ENCODE results near the gene INIP.
A peak's percentile ranks its signal among the peaks of the same experiment; 100 is the strongest.

Gene INIP

GRCh38 chr9:112717661-112718331 is at the start of gene INIP:
INIP (minus strand) TSS chr9:112718117; CDS start chr9:112716485, 1,632 bp downstream.
- Mint-ChIP-seq H3K36me3 (ENCODE audit: low read depth) (peaks cover 13% of the 10 kb centered on the region), H3K27ac (peak within 1 kb of the TSS; percentile 99), H3K4me3 (peak within 1 kb of the TSS; percentile 93), H3K27me3 (ENCODE audit: low read depth) (no peaks in the 10 kb centered on the region), H3K4me1 (ENCODE audit: low read depth) (peaks cover 22% of the 10 kb centered on the region), H3K9me3 (peaks cover 2% of the 10 kb centered on the region)
- DNase-seq (ENCODE audit: low spot score) = peak; percentile 98

GRCh38 chr9:112765281-112765680 is 47.4 kb upstream of the INIP start:
- no peak overlapping the region for H3K27ac Mint-ChIP-seq
- H3K9me3 Mint-ChIP-seq = peaks cover 14% of the 10 kb centered on the region
- H3K4me1 Mint-ChIP-seq (ENCODE audit: low read depth) = peaks cover 4% of the 10 kb centered on the region
- H3K4me3 Mint-ChIP-seq = no peak overlapping the region
- H3K27me3 Mint-ChIP-seq (ENCODE audit: low read depth) = peaks cover 10% of the 10 kb centered on the region
- DNase-seq (ENCODE audit: low spot score) = no peak
- peaks cover 15% of the 10 kb centered on the region for H3K36me3 Mint-ChIP-seq (ENCODE audit: low read depth)

DNA sequence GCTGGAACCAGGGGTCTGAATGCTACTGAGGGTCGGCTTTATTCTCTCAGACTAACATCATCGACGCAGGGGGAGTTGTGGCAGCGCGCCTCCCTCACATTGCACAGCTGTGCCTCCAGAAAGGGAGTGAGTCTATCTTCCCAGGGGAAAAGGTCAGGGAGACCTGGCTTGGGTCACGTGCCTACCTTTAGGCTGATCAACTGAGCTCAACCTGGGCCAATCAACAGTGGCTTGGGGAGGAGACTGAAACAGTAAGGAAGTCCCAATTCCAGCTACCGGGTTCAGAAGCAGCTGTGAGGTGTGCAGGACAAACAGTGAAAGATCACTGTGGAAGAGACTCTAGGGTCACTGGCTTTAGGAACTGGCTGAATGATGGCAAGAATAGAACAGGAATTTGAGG is 46.9 kb upstream of the INIP start:
- Mint-ChIP-seq H3K27me3 (ENCODE audit: low read depth) (peaks cover 10% of the 10 kb centered on the region), H3K27ac (no peak overlapping the region), H3K4me1 (ENCODE audit: low read depth) (peaks cover 3% of the 10 kb centered on the region), H3K9me3 (peaks cover 14% of the 10 kb centered on the region), H3K4me3 (no peak overlapping the region), H3K36me3 (ENCODE audit: low read depth) (peaks cover 15% of the 10 kb centered on the region)
- no peak for DNase-seq (ENCODE audit: low spot score)

GRCh38 chr9:112764344-112764743 is 46.4 kb upstream of the INIP start:
- peaks cover 2% of the 10 kb centered on the region for H3K4me1 Mint-ChIP-seq (ENCODE audit: low read depth)
- no peak overlapping the region for H3K27ac Mint-ChIP-seq
- H3K27me3 Mint-ChIP-seq (ENCODE audit: low read depth) = peaks cover 10% of the 10 kb centered on the region
- peaks cover 14% of the 10 kb centered on the region for H3K9me3 Mint-ChIP-seq
- peaks cover 11% of the 10 kb centered on the region for H3K36me3 Mint-ChIP-seq (ENCODE audit: low read depth)
- no peak for DNase-seq (ENCODE audit: low spot score)
- H3K4me3 Mint-ChIP-seq = no peak overlapping the region

DNA sequence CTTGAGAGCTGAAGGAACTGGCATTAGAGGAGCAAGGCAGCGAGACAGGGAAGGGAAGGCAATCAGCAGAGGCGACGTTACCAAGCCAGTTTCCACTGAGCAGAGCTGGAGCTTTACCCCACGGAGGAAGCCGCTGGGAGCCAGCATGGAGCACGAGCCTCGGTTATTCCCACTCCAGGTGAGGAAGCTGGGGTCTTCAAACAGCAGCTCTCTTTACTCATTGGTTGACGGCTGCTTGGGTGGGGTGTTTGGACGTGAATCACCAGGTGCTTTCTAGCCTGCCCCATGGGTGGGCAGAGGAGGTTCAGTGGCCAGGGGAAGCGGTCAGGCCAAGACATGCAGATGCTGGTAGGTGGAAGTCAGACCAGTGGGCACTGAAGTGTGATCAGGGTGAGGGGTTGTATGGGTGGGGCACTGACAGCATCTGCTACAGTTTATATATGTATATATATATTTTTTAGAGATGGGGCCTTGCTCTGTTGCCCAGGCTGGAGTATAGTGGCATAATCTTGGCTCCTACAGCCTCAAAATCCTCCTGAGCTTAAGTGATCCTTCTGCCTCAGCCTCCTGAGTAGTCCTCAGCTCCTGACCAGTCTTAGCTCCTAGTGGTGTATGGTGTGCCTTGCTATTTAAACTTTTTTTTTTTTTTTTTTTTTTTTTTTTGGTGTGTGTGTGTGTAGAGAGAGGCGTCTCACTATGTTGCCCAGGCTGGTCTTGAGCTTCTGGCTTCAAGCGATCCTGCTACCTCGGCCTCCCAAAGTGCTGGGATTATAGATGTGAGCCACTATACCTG is 45.0 kb upstream of the INIP start:
- no peak overlapping the region for H3K4me3 Mint-ChIP-seq
- peaks cover 10% of the 10 kb centered on the region for H3K9me3 Mint-ChIP-seq
- peaks cover 10% of the 10 kb centered on the region for H3K36me3 Mint-ChIP-seq (ENCODE audit: low read depth)
- H3K27ac Mint-ChIP-seq = no peak overlapping the region
- H3K4me1 Mint-ChIP-seq (ENCODE audit: low read depth) = peaks cover 5% of the 10 kb centered on the region
- peaks cover 5% of the 10 kb centered on the region for H3K27me3 Mint-ChIP-seq (ENCODE audit: low read depth)
- no peak for DNase-seq (ENCODE audit: low spot score)

DNA sequence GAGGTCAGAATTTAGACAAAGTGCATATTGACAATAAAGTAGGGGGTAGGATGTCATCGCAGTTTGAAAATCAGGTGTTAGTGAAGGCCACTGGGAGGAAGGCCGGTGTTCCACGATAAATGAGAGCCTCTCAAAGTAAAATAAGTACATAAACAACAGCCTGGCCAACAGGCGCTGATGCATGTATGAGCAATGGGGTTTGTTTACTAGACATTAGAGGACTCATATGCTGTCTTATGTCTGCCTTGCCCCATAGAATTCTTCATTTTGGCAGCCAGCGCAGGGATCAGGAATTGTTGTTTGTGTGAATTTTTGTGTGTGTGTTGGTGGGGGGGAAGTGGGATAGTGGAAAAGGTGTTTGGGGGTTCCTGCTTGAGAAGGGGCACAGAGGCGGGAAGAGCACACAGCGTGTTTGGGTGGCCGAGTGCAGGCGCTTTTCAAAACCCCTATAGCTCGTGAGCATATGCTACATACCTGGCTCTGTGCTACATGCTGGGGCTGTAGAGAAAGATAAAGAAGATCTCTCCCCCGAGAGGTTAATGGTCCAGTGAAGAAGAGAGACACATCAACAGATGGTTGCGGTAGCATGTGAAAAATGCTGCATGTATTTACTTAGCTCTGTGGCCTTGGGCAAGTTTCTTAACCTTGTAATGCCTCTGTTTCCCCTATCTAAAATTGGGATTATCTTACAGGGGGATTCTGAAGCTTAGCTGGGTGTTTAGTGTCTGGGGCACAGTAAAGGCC is 44.2 kb upstream of the INIP start:
- no peak for DNase-seq (ENCODE audit: low spot score)
- Mint-ChIP-seq H3K4me3 (no peak overlapping the region), H3K9me3 (peaks cover 8% of the 10 kb centered on the region), H3K36me3 (ENCODE audit: low read depth) (peaks cover 9% of the 10 kb centered on the region), H3K4me1 (ENCODE audit: low read depth) (peaks cover 5% of the 10 kb centered on the region), H3K27me3 (ENCODE audit: low read depth) (peaks cover 3% of the 10 kb centered on the region), H3K27ac (no peak overlapping the region)

GRCh38 chr9:112760821-112761220 is 42.9 kb upstream of the INIP start:
- Mint-ChIP-seq H3K9me3 (no peaks in the 10 kb centered on the region), H3K36me3 (ENCODE audit: low read depth) (peaks cover 3% of the 10 kb centered on the region), H3K27me3 (ENCODE audit: low read depth) (peaks cover 3% of the 10 kb centered on the region), H3K4me3 (no peak overlapping the region), H3K27ac (no peak overlapping the region), H3K4me1 (ENCODE audit: low read depth) (peaks cover 5% of the 10 kb centered on the region)
- DNase-seq (ENCODE audit: low spot score) = no peak

DNA sequence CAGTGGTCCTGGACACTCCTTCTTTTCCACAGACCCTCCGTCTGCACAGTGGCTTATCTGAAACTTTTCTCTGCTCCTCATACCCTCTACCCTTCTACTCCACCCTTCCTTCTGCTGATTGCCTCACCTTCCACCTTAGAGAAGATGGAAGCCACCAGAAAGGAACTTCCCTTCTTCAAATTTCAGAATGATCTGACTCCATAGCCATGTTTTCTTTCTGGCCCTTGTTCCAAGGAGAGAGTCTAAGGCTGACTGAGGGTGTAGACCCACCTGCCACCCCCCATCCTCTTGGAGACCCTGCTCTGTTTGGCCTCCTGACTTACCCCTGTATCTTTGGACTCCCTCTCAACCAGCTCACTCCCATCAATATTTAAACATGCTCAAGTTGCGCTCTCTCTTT is 40.0 kb upstream of the INIP start:
- Mint-ChIP-seq H3K9me3 (no peaks in the 10 kb centered on the region), H3K4me3 (no peak overlapping the region), H3K4me1 (ENCODE audit: low read depth) (peaks cover 29% of the 10 kb centered on the region), H3K27me3 (ENCODE audit: low read depth) (peaks cover 3% of the 10 kb centered on the region), H3K27ac (no peak overlapping the region), H3K36me3 (ENCODE audit: low read depth) (peaks cover 3% of the 10 kb centered on the region)
- no peak for DNase-seq (ENCODE audit: low spot score)

- H3K4me1 Mint-ChIP-seq (ENCODE audit: low read depth) = peaks cover 33% of the 10 kb centered on the region
- H3K9me3 Mint-ChIP-seq = no peaks in the 10 kb centered on the region
- no peak for DNase-seq (ENCODE audit: low spot score)
- peaks cover 3% of the 10 kb centered on the region for H3K27me3 Mint-ChIP-seq (ENCODE audit: low read depth)
- no peak overlapping the region for H3K4me3 Mint-ChIP-seq
- H3K27ac Mint-ChIP-seq = no peak overlapping the region
- H3K36me3 Mint-ChIP-seq (ENCODE audit: low read depth) = peaks cover 3% of the 10 kb centered on the region
Observed at GRCh38 chr9:112757282-112757883, 39.5 kb upstream of the INIP start.

GRCh38 chr9:112755675-112756074 is 37.8 kb upstream of the INIP start:
- Mint-ChIP-seq H3K27ac (no peak overlapping the region), H3K36me3 (ENCODE audit: low read depth) (peaks cover 6% of the 10 kb centered on the region), H3K4me3 (no peak overlapping the region), H3K27me3 (ENCODE audit: low read depth) (peaks cover under 1% of the 10 kb centered on the region), H3K4me1 (ENCODE audit: low read depth) (peaks cover 37% of the 10 kb centered on the region), H3K9me3 (no peaks in the 10 kb centered on the region)
- DNase-seq (ENCODE audit: low spot score) = no peak

GRCh38 chr9:112755016-112755427 is 37.1 kb upstream of the INIP start:
- no peaks in the 10 kb centered on the region for H3K27me3 Mint-ChIP-seq (ENCODE audit: low read depth)
- no peak for DNase-seq (ENCODE audit: low spot score)
- peak overlapping the region; percentile 29 for H3K27ac Mint-ChIP-seq
- H3K9me3 Mint-ChIP-seq = no peaks in the 10 kb centered on the region
- H3K36me3 Mint-ChIP-seq (ENCODE audit: low read depth) = peaks cover 6% of the 10 kb centered on the region
- peak overlapping the region; percentile 42 for H3K4me3 Mint-ChIP-seq
- H3K4me1 Mint-ChIP-seq (ENCODE audit: low read depth) = peaks cover 41% of the 10 kb centered on the region

DNA sequence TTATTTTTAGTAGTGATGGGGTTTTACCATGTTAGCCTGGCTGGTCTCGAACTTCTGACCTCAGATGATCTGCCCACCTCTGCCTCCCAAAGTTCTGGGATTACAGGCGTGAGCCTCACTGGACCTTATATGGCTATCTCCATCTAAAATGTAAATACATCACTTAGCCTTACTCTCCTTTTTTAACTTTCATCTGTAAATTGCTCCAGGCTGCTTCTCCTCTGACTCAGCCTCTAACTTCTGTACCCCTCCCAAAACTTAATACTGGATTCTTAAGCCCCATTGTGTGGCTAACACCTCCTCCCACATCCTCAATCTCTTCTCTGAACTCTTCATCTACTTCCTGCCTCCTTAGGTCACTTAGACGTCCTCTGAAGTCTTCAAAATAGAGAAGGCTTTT is 36.7 kb upstream of the INIP start:
- H3K27ac Mint-ChIP-seq = peak overlapping the region; percentile 29
- peak; percentile 60 for DNase-seq (ENCODE audit: low spot score)
- H3K9me3 Mint-ChIP-seq = no peaks in the 10 kb centered on the region

GRCh38 chr9:112753725-112754124 is 35.8 kb upstream of the INIP start:
- Mint-ChIP-seq H3K9me3 (no peaks in the 10 kb centered on the region), H3K27ac (no peak overlapping the region), H3K4me1 (ENCODE audit: low read depth) (peaks cover 47% of the 10 kb centered on the region), H3K4me3 (peak overlapping the region; percentile 16), H3K27me3 (ENCODE audit: low read depth) (no peaks in the 10 kb centered on the region), H3K36me3 (ENCODE audit: low read depth) (peaks cover 3% of the 10 kb centered on the region)
- DNase-seq (ENCODE audit: low spot score) = peak; percentile 37

More for the DNA sequence above, 36.7 kb upstream of the INIP start:
- no peaks in the 10 kb centered on the region for H3K27me3 Mint-ChIP-seq (ENCODE audit: low read depth)
- H3K4me3 Mint-ChIP-seq = peak overlapping the region; percentile 42
- peaks cover 44% of the 10 kb centered on the region for H3K4me1 Mint-ChIP-seq (ENCODE audit: low read depth)
- peaks cover 6% of the 10 kb centered on the region for H3K36me3 Mint-ChIP-seq (ENCODE audit: low read depth)
